A673 (cell line): ENCODE measurements around the gene IQGAP3. TPM values are rescaled to one million over a fixed set of nuclear protein-coding genes. Genes with fewer than 3 reads are reported as not detected.

Experiments used
- BruUV-seq: library from RNA; stranded (reverse); fragments of 400-500 nt; replicated peaks from 2 replicates; lab custom pipeline; 2021; lab: Mats Ljungman, UMichigan
- CTCF ChIA-PET: fragments of 300-600 bp; sonication (Branson Sonifier 250); formaldehyde crosslinking; loops from one replicate; lab custom pipeline; 2022; ENCODE audit warnings: antibody characterized with exemption; lab: Charles Lee
- POLR2A ChIA-PET: fragments of 300-600 bp; sonication (Branson Sonifier 250); formaldehyde crosslinking; loops from one replicate; lab custom pipeline; 2022; ENCODE audit warnings: antibody characterized with exemption; ENCODE audit not compliant: low non-redundant PET; lab: Charles Lee
- DNase-seq: peaks from one replicate; pipeline ENCODE4 v3.0.0-alpha.2; 2015; ENCODE audit warnings: low spot score
- H3K27ac ChIP-seq: fragments of 200-600 bp; sonication (generic); 2 replicates; pipeline ENCODE4 v1.5.1; 2016; ENCODE audit warnings: mixed run types, low read depth, mild to moderate bottlenecking, mixed read lengths, antibody characterized with exemption, low read length; ENCODE audit not compliant: poor library complexity, severe bottlenecking
- H3K27me3 ChIP-seq: fragments of 200-600 bp; sonication (generic); replicated peaks from 2 replicates; pipeline ENCODE4 v1.6.1; 2017; ENCODE audit warnings: mixed run types, low read depth, mild to moderate bottlenecking, mixed read lengths, antibody characterized with exemption, low read length; ENCODE audit not compliant: insufficient read depth, poor library complexity
- H3K36me3 ChIP-seq: fragments of 200-600 bp; sonication (generic); 2 replicates; pipeline ENCODE4 v1.6.1; 2016; ENCODE audit warnings: mixed run types, mild to moderate bottlenecking, mixed read lengths, antibody characterized with exemption, low read length; ENCODE audit not compliant: insufficient read depth, poor library complexity, severe bottlenecking
- H3K4me1 ChIP-seq: fragments of 200-600 bp; sonication (generic); 2 replicates; pipeline ENCODE4 v1.6.1; 2017; ENCODE audit warnings: mixed run types, mild to moderate bottlenecking, mixed read lengths, antibody characterized with exemption, low read length; ENCODE audit not compliant: insufficient read depth, poor library complexity, severe bottlenecking
- H3K4me3 ChIP-seq: fragments of 200-600 bp; sonication (generic); 2 replicates; pipeline ENCODE4 v1.5.1; 2016; ENCODE audit warnings: low read depth, mixed run types, mild to moderate bottlenecking, mixed read lengths, low read length; ENCODE audit not compliant: poor library complexity, severe bottlenecking
- H3K9me3 ChIP-seq: fragments of 200-600 bp; sonication (generic); 2 replicates; pipeline ENCODE4 v1.6.1; 2016; ENCODE audit warnings: mixed run types, low read depth, mild to moderate bottlenecking, mixed read lengths, antibody characterized with exemption, low read length; ENCODE audit not compliant: poor library complexity, severe bottlenecking
- CTCF ChIP-seq: fragments of 300-800, 200-600 bp; sonication (generic); conservative IDR thresholded peaks from 2 replicates; pipeline ENCODE4 v1.5.1; 2017; ENCODE audit warnings: low read depth, mild to moderate bottlenecking, antibody characterized with exemption, low read length, moderate library complexity, mixed read lengths
- EZH2 ChIP-seq: fragments of 200-600 bp; sonication (generic); IDR thresholded peaks from 2 replicates; pipeline ENCODE4 v1.6.1; 2017; ENCODE audit warnings: borderline replicate concordance, low read depth, mild to moderate bottlenecking, mixed read lengths, antibody characterized with exemption, low read length; ENCODE audit not compliant: poor library complexity, severe bottlenecking
- intact Hi-C: fragments of 100-400 bp; cut with micrococcal nuclease; formaldehyde crosslinking; loops from one replicate; pipeline ENCODE4 v1.10.0; 2022; ENCODE audit not compliant: unreplicated experiment
- total RNA-seq: library from RNA; stranded (reverse); gene quantifications from 2 replicates; pipeline ENCODE4 v1.2.3, GENCODE V29; 2021

Gene IQGAP3
- total RNA-seq, 1 experiment from 2014 or later = 37.5 TPM

- CTCF ChIA-PET = interaction anchor here (0.5 kb wide), 1 partner anchor 24 kb away, joined by 3 read pairs; no protein-coding TSS in a partner anchor
- peak; percentile 56 for TF ChIP-seq CTCF
- TF ChIP-seq EZH2 = no peak
- no TSS peak for BruUV-seq
- no peak overlapping the region for H3K27ac ChIP-seq
- no peaks in the 10 kb centered on the region for H3K4me1 ChIP-seq
- intact Hi-C loops = loop anchor here (5.0 kb wide), 1 partner anchor 92 kb away; the partner anchor contains the start of gene NES
- no peaks in the 10 kb centered on the region for H3K9me3 ChIP-seq
- H3K27me3 ChIP-seq = no peaks in the 10 kb centered on the region
- no peaks in the 10 kb centered on the region for H3K36me3 ChIP-seq
- DNase-seq = no peak
- POLR2A ChIA-PET = no interaction called here
- no peak overlapping the region for H3K4me3 ChIP-seq
Observed at GRCh38 chr1:156584813-156585212, 12.4 kb upstream of the IQGAP3 start.

- Histone ChIP-seq H3K4me1 (no peaks in the 10 kb centered on the region), H3K4me3 (no peak overlapping the region), H3K9me3 (no peaks in the 10 kb centered on the region), H3K27me3 (no peaks in the 10 kb centered on the region), H3K27ac (no peak overlapping the region), H3K36me3 (no peaks in the 10 kb centered on the region)
- POLR2A ChIA-PET = no interaction called here
- BruUV-seq = no TSS peak
- intact Hi-C loops = loop anchor here (5.0 kb wide), 1 partner anchor 93 kb away; the partner anchor contains the start of gene NES
- TF ChIP-seq CTCF (peak; percentile 85), EZH2 (no peak)
- CTCF ChIA-PET = interaction anchor here (0.5 kb wide), 1 partner anchor 25 kb away, joined by 3 read pairs; no protein-coding TSS in a partner anchor
- peak; percentile 86 for DNase-seq
Observed at GRCh38 chr1:156583821-156584622, 11.7 kb upstream of the IQGAP3 start.

- no peaks in the 10 kb centered on the region for H3K4me1 ChIP-seq
- H3K9me3 ChIP-seq = no peaks in the 10 kb centered on the region
- TF ChIP-seq EZH2 = no peak
- TF ChIP-seq CTCF = no peak
- no TSS peak for BruUV-seq
- POLR2A ChIA-PET = no interaction called here
- H3K27ac ChIP-seq = no peak overlapping the region
- intact Hi-C loops = loop anchor here (5.0 kb wide), 1 partner anchor 95 kb away; the partner anchor contains the start of gene NES
- no peak for DNase-seq
- CTCF ChIA-PET = no interaction called here
- H3K27me3 ChIP-seq = no peaks in the 10 kb centered on the region
- no peak overlapping the region for H3K4me3 ChIP-seq
- H3K36me3 ChIP-seq = no peaks in the 10 kb centered on the region
Observed at GRCh38 chr1:156582388-156583017, 10.1 kb upstream of the IQGAP3 start.
